ENCODE measurements around the gene A2M. TPM values are rescaled to one million over a fixed set of nuclear protein-coding genes. Genes with fewer than 3 reads are reported as not detected.

A2M gene
- total and polyA plus RNA-seq, 2 donors (not counting 3 experiments of a cell fraction or from before 2014, with no cell fraction given), result 11.5 to 16.9 TPM

DNA sequence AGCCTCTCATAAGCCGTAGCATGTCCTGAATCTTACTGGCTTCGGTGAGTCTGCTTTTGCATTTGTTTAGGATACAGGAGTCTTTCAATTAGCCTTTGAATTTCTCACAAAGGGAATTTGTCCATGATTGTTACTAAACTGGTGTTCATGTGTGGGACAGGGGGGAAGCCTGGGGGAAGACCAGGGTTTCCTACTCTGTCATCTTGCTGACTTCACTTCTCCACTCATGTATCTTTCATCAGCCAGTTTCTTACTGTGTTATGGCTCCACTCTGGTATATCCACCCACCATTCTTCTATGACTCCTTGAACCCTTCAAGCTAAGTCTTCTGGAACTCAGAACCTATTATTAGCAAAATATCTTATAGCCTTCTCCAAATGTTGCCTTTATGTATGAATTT is 31.7 kb upstream of the A2M start:
- FAIRE-seq, result no peak
- no peak overlapping the region for H3K4me3 ChIP-seq (replicated peaks in 1 of 3; ENCODE audit: insufficient read depth in 1 of 3, low read depth in 1 of 3, low read length in 3 of 3)
- H3K9me3 ChIP-seq (replicated peaks; ENCODE audit: control insufficient read depth, insufficient read depth, low read length), result no peaks in the 10 kb centered on the region
- no peaks in the 10 kb centered on the region for H3K36me3 ChIP-seq (ENCODE audit: control insufficient read depth in 2 of 2, extremely low read depth in 1 of 2, insufficient read depth in 2 of 2, low read length in 2 of 2)
- CTCF ChIA-PET, result no interaction called here
- peaks cover 0 to 6% of the 10 kb centered on the region in 2 experiments for H3K27me3 ChIP-seq (ENCODE audit: control insufficient read depth in 2 of 2, insufficient read depth in 2 of 2, low read length in 2 of 2)
- no peak for DNase-seq (ENCODE audit: low read depth, low spot score)
- no peak overlapping the region for H3K9ac ChIP-seq (replicated peaks; ENCODE audit: extremely low read depth, insufficient read depth, low read length)
- H3K79me2 ChIP-seq (ENCODE audit: control insufficient read depth, insufficient read depth, low read length), result no peaks in the 10 kb centered on the region
- no peak overlapping the region for H3K4me2 ChIP-seq (ENCODE audit: insufficient read depth, low read length)
- no peaks in the 10 kb centered on the region for H3K9me1 ChIP-seq (replicated peaks; ENCODE audit: control insufficient read depth, extremely low read depth, insufficient read depth, low read length)
- H3K27ac ChIP-seq (ENCODE audit: insufficient read depth, low read depth, low read length), result no peak overlapping the region
- intact Hi-C loops (cut with micrococcal nuclease), result no loop called here
- no peak overlapping the region for H2AFZ ChIP-seq (ENCODE audit: low read depth, low read length)
- TF ChIP-seq EZH2 (IDR thresholded peaks at IDR 0.05; ENCODE audit: borderline replicate concordance, low read depth, low read length, severe bottlenecking) (no peak), JUN (IDR thresholded peaks at IDR 0.05; ENCODE audit: borderline replicate concordance, insufficient read depth, insufficient read length, low read depth) (no peak), GATA2 (IDR thresholded peaks at IDR 0.05; ENCODE audit: insufficient read depth, insufficient read length, low read depth, low read length) (no peak), POLR2A (IDR thresholded peaks at IDR 0.05; ENCODE audit: low read depth, low read length) (no peak), MYC (IDR thresholded peaks at IDR 0.05; ENCODE audit: low read depth, low read length) (no peak), FOS (IDR thresholded peaks at IDR 0.05; ENCODE audit: borderline replicate concordance, insufficient read depth, low read length) (no peak), POLR2AphosphoS5 (IDR thresholded peaks at IDR 0.05; ENCODE audit: insufficient read depth, low read depth, low read length) (no peak)
- TF ChIP-seq, protein P1, sequence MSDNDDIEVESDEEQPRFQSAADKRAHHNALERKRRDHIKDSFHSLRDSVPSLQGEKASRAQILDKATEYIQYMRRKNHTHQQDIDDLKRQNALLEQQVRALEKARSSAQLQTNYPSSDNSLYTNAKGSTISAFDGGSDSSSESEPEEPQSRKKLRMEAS (IDR thresholded peaks at IDR 0.05; ENCODE audit: insufficient read depth, insufficient read length), result no peak
- TF ChIP-seq, protein P2, sequence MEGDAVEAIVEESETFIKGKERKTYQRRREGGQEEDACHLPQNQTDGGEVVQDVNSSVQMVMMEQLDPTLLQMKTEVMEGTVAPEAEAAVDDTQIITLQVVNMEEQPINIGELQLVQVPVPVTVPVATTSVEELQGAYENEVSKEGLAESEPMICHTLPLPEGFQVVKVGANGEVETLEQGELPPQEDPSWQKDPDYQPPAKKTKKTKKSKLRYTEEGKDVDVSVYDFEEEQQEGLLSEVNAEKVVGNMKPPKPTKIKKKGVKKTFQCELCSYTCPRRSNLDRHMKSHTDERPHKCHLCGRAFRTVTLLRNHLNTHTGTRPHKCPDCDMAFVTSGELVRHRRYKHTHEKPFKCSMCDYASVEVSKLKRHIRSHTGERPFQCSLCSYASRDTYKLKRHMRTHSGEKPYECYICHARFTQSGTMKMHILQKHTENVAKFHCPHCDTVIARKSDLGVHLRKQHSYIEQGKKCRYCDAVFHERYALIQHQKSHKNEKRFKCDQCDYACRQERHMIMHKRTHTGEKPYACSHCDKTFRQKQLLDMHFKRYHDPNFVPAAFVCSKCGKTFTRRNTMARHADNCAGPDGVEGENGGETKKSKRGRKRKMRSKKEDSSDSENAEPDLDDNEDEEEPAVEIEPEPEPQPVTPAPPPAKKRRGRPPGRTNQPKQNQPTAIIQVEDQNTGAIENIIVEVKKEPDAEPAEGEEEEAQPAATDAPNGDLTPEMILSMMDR (IDR thresholded peaks at IDR 0.05; ENCODE audit: extremely low read depth in 1 of 2, insufficient read depth in 1 of 2, low read depth in 1 of 2, low read length in 2 of 2), result no peak
- POLR2A ChIA-PET, result no interaction called here
- no peaks in the 10 kb centered on the region for H4K20me1 ChIP-seq (replicated peaks; ENCODE audit: control insufficient read depth, extremely low read depth, insufficient read depth, low read length)
- H3K4me1 ChIP-seq (ENCODE audit: control insufficient read depth, extremely low read depth, insufficient read depth, low read length), result peaks cover 7% of the 10 kb centered on the region
- dilution Hi-C loops (cut with MboI; ENCODE audit: extremely low pct_ligation_motif_present, low sequenced_read_pairs), result no loop called here
- no TSS peak for BruUV-seq (replicated peaks)
